ENCODE data around the gene UBLCP1. TPM values are rescaled to one million over a fixed set of nuclear protein-coding genes. Genes with fewer than 3 reads are reported as not detected.

Gene UBLCP1
- total RNA-seq, 1 experiment from 2014 or later: 32.9 TPM

GRCh38 chr5:159331093-159331973, 68.2 kb downstream of the UBLCP1 start (continued):
- TF ChIP-seq ATF3 (IDR thresholded peaks at IDR 0.05) (no peak), SIN3A (IDR thresholded peaks at IDR 0.05; ENCODE audit: low read depth) (no peak), ELF1 (IDR thresholded peaks at IDR 0.05; ENCODE audit: borderline replicate concordance, low read depth) (no peak), CEBPB (IDR thresholded peaks at IDR 0.05; ENCODE audit: low read depth) (no peak), ZFX (IDR thresholded peaks at IDR 0.05) (peak; percentile 85), POLR2AphosphoS5 (IDR thresholded peaks at IDR 0.05; ENCODE audit: low read depth, low read length) (peak; percentile 58; the same call in 1 of the 2 replicates)

GRCh38 chr5:159332800-159333544, 69.9 kb downstream of the UBLCP1 start:
- Histone ChIP-seq H3K4me3 (replicated peaks in 1 of 2; ENCODE audit: low read depth in 1 of 2, low read length in 2 of 2) (no peak overlapping the region), H3K9me2 (ENCODE audit: insufficient read depth) (no peaks in the 10 kb centered on the region), H3K27me3 (ENCODE audit: insufficient read depth, low read length) (no peaks in the 10 kb centered on the region), H3K4me2 (ENCODE audit: low read length) (no peak overlapping the region), H3K9me3 (ENCODE audit: control insufficient read depth in 1 of 2, insufficient read depth in 1 of 2, low read depth in 1 of 2, low read length in 2 of 2) (no peaks in the 10 kb centered on the region), H3K9ac (ENCODE audit: low read length) (no peak overlapping the region), H4K20me1 (ENCODE audit: insufficient read depth) (no peaks in the 10 kb centered on the region), H3K36me3 (ENCODE audit: control insufficient read depth in 1 of 2, insufficient read depth in 2 of 2, low read length in 2 of 2) (no peaks in the 10 kb centered on the region), H2AFZ (ENCODE audit: low read depth, low read length, poor library complexity, severe bottlenecking) (no peak overlapping the region), H3K27ac (ENCODE audit: low read depth, low read length) (no peak overlapping the region), H3K4me1 (ENCODE audit: control insufficient read depth in 1 of 2, insufficient read depth in 2 of 2, low read length in 2 of 2) (peaks cover 7 to 40% of the 10 kb centered on the region in 2 experiments), H3K79me2 (ENCODE audit: insufficient read depth, low read length) (no peaks in the 10 kb centered on the region)
- DNase-seq (ENCODE audit: low read depth, low spot score) (no peak), ATAC-seq (no peak)
- no TSS peak for BruUV-seq (replicated peaks)
- intact Hi-C loops (cut with micrococcal nuclease): loop anchor here (5.0 kb wide), 2 partner anchors 109 to 584 kb away; partner anchors contain the start of gene ADRA1B
- TF ChIP-seq SIN3A (IDR thresholded peaks at IDR 0.05; ENCODE audit: low read depth): no peak
- no peak for TF ChIP-seq JUND (IDR thresholded peaks at IDR 0.05)
- no peak for TF ChIP-seq CEBPB (IDR thresholded peaks at IDR 0.05; ENCODE audit: low read depth)
- no peak for TF ChIP-seq ATF3 (IDR thresholded peaks at IDR 0.05)
- TF ChIP-seq EGR1 (IDR thresholded peaks at IDR 0.05; ENCODE audit: low read depth): no peak
- TF ChIP-seq FOSL1 (IDR thresholded peaks at IDR 0.05; ENCODE audit: low read depth): no peak
- TF ChIP-seq ZFX (IDR thresholded peaks at IDR 0.05): no peak
- no peak for TF ChIP-seq MAX (IDR thresholded peaks at IDR 0.05)
- no peak for TF ChIP-seq SRF (IDR thresholded peaks at IDR 0.05; ENCODE audit: low read depth)
- TF ChIP-seq POLR2AphosphoS5 (IDR thresholded peaks at IDR 0.05; ENCODE audit: low read depth, low read length): no peak
- no peak for TF ChIP-seq CTCF (IDR thresholded peaks at IDR 0.05 in 2 of 3, conservative IDR thresholded peaks at IDR 0.05 in 1 of 3; ENCODE audit: borderline replicate concordance in 1 of 3, insufficient read depth in 1 of 3, low read depth in 2 of 3, low read length in 2 of 3)
- TF ChIP-seq YY1 (IDR thresholded peaks at IDR 0.05; ENCODE audit: extremely low read depth, insufficient replicate concordance, low read depth, low read length): no peak
- POLR2A ChIA-PET: no interaction called here
- RAD21 ChIA-PET (ENCODE audit: low non-redundant PET in 1 of 2, low total read pairs in 2 of 2, uncharacterized antibody in 2 of 2, unreplicated experiment in 2 of 2): no interaction called here
- CTCF ChIA-PET: no interaction called here

Measured in HCT116 (cell line).